ENCODE results near the gene CALHM2. TPM values are rescaled to one million over a fixed set of nuclear protein-coding genes. Genes with fewer than 3 reads are reported as not detected.

CALHM2 gene
- total RNA-seq, 3 donors from 2014 or later, result 38.9 to 98.3 (median 58.3) TPM

- H3K36me3 ChIP-seq, result no peaks in the 10 kb centered on the region
- H3K9me3 ChIP-seq, result no peaks in the 10 kb centered on the region
- TF ChIP-seq, protein P1, sequence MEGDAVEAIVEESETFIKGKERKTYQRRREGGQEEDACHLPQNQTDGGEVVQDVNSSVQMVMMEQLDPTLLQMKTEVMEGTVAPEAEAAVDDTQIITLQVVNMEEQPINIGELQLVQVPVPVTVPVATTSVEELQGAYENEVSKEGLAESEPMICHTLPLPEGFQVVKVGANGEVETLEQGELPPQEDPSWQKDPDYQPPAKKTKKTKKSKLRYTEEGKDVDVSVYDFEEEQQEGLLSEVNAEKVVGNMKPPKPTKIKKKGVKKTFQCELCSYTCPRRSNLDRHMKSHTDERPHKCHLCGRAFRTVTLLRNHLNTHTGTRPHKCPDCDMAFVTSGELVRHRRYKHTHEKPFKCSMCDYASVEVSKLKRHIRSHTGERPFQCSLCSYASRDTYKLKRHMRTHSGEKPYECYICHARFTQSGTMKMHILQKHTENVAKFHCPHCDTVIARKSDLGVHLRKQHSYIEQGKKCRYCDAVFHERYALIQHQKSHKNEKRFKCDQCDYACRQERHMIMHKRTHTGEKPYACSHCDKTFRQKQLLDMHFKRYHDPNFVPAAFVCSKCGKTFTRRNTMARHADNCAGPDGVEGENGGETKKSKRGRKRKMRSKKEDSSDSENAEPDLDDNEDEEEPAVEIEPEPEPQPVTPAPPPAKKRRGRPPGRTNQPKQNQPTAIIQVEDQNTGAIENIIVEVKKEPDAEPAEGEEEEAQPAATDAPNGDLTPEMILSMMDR (IDR thresholded peaks at IDR 0.05), result no peak
- TF ChIP-seq POLR2A (IDR thresholded peaks at IDR 0.05), result no peak
- no peak for TF ChIP-seq POLR2AphosphoS5 (IDR thresholded peaks at IDR 0.05)
- no peaks in the 10 kb centered on the region for H3K4me1 ChIP-seq
- intact Hi-C loops (cut with DNase I; ENCODE audit: low total_unique reads), result no loop called here
- no peak overlapping the region for H3K4me3 ChIP-seq
- H3K27ac ChIP-seq, result no peak overlapping the region
- no peaks in the 10 kb centered on the region for H3K27me3 ChIP-seq
- DNase-seq (ENCODE audit: low spot score in 2 of 2), result no peak
These were observed 7.4 kb upstream of the CALHM2 start for GRCh38 chr10:103459615-103460014.

GRCh38 chr10:103458720-103459119, 6.5 kb upstream of the CALHM2 start, which contains the start of gene CALHM1:
TSS of gene CALHM1 (minus strand) at chr10:103458900. CDS start at chr10:103458751, 149 bp downstream.
- no peaks in the 10 kb centered on the region for H3K36me3 ChIP-seq
- intact Hi-C loops (cut with DNase I; ENCODE audit: low total_unique reads), result no loop called here
- no peaks in the 10 kb centered on the region for H3K4me1 ChIP-seq
- no peak within 1 kb of the TSS for H3K4me3 ChIP-seq
- no peak within 1 kb of the TSS for H3K27ac ChIP-seq
- no peaks in the 10 kb centered on the region for H3K9me3 ChIP-seq
- DNase-seq (ENCODE audit: low spot score in 2 of 2), result no peak
- no peak for TF ChIP-seq POLR2AphosphoS5 (IDR thresholded peaks at IDR 0.05)
- TF ChIP-seq POLR2A (IDR thresholded peaks at IDR 0.05), result no peak
- TF ChIP-seq, protein P1 (IDR thresholded peaks at IDR 0.05), result no peak
- H3K27me3 ChIP-seq, result no peaks in the 10 kb centered on the region

DNA sequence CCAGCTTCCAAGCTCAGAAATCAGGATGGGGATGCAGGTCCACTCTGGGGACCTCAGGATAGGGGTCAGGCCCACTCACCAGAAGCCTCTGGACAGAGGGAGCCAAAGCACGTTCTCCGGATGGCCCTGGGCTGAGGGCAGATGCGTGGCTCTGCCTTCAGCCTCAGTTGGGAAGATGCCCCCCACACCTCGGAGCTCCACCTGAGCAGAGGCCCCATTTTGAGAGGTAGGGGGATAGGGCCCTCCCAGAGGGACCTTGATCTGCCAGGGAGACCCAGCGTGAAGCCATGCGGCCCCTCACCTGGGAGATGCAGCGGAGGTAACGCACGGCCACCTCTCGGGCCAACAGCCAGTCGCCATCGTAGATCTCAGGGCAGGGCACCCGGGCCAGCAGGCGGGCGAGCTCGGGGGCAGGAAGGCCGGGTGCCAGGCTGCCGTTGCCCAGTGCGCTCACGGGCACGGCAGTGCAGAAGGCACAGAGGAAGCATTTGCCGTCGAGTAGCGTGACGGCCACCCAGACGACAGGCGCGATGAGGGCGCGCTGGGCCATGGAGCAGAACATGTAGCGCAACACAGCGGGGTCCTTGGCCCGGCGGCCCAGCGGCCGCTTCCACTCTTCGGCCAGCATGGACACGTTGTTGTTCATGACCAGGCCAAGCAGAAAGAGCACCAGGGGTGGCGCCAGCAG, 5.9 kb upstream of the CALHM2 start:
- TF ChIP-seq, protein P1 (IDR thresholded peaks at IDR 0.05), result no peak
- TF ChIP-seq POLR2AphosphoS5 (IDR thresholded peaks at IDR 0.05) (no peak), POLR2A (IDR thresholded peaks at IDR 0.05) (no peak)

DNA sequence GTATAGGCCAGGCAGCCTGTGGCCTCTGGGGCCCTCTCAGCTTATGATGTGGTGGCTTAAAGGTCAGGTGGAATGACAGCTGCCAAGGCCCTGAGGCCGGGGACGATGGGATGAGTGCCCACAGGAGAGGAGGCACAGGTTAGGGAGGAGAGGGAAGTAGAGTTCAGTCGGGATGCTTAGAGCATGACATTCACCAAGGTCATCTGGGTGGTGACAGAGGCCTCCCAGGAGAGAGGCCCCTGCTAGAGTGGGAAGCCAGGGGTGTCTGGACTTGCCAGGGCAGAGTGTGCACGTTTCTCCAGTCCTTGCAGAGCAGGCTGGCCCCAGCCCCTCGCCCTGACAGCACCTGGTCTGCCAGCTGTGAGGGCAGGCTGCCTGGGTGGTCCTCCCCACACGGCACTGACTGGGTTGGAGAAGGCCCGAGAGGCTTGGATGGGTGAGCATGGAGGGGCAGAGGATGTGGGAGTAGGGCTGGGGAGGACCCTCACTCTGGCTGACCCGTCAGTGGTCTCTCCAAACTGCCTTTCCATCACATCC, 5.1 kb upstream of the CALHM2 start:
- no peaks in the 10 kb centered on the region for H3K27me3 ChIP-seq
- H3K9me3 ChIP-seq, result no peaks in the 10 kb centered on the region
- no peak for DNase-seq (ENCODE audit: low spot score in 2 of 2)
- intact Hi-C loops (cut with DNase I; ENCODE audit: low total_unique reads), result no loop called here
- H3K36me3 ChIP-seq, result no peaks in the 10 kb centered on the region
- no peak for TF ChIP-seq POLR2AphosphoS5 (IDR thresholded peaks at IDR 0.05)
- TF ChIP-seq, protein P1 (IDR thresholded peaks at IDR 0.05), result no peak
- no peak for TF ChIP-seq POLR2A (IDR thresholded peaks at IDR 0.05)
- no peak overlapping the region for H3K27ac ChIP-seq
- no peak overlapping the region for H3K4me3 ChIP-seq
- H3K4me1 ChIP-seq, result peaks cover 0 to 3% of the 10 kb centered on the region in 2 donors

More for the DNA sequence above, 5.9 kb upstream of the CALHM2 start:
- Histone ChIP-seq H3K9me3 (no peaks in the 10 kb centered on the region), H3K36me3 (no peaks in the 10 kb centered on the region), H3K27ac (no peak overlapping the region), H3K4me3 (no peak overlapping the region), H3K4me1 (no peaks in the 10 kb centered on the region), H3K27me3 (no peaks in the 10 kb centered on the region)
- DNase-seq (ENCODE audit: low spot score in 2 of 2), result no peak
- intact Hi-C loops (cut with DNase I; ENCODE audit: low total_unique reads), result no loop called here

DNA sequence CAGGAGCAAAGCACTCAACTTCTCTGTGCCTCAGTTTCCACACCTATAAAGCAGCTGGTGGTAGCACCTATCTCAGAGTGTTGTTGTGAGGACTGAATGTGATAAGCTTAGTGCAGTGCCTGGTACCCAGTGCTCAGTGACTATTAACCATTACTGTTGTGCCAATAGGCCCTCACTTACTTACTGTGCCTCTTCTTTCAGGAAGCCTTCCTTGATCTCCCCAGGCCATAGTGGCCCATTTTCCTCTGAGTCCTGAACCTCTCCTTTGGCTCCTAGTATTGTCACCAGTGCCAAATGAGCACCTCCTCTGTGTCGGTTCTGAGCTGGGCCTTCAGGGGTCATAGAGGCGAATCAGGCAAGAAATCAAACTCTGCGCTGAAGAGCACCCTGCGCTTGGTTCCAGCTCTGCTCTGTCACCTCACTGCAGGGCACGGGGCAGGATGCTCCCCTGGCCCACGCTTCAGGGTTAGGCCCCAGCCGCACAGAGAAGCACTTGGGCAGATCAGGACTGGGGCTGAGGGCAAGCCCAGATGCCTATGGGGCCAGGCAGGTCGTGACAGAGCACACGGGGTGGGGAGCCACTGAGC, 4.0 kb upstream of the CALHM2 start:
- Histone ChIP-seq H3K9me3 (no peaks in the 10 kb centered on the region), H3K36me3 (no peaks in the 10 kb centered on the region), H3K4me3 (no peak overlapping the region), H3K27ac (no peak overlapping the region), H3K4me1 (peaks cover 0 to 3% of the 10 kb centered on the region in 2 donors), H3K27me3 (no peaks in the 10 kb centered on the region)
- TF ChIP-seq, protein P1 (IDR thresholded peaks at IDR 0.05), result no peak
- no peak for TF ChIP-seq POLR2AphosphoS5 (IDR thresholded peaks at IDR 0.05)
- no peak for TF ChIP-seq POLR2A (IDR thresholded peaks at IDR 0.05)
- no peak for DNase-seq (ENCODE audit: low spot score in 2 of 2)
- intact Hi-C loops (cut with DNase I; ENCODE audit: low total_unique reads), result no loop called here

Data from breast epithelium (tissue), 4 donors.